SK-N-SH (cell line): ENCODE data around the gene ARID1A. TPM values are rescaled to one million over a fixed set of nuclear protein-coding genes. Genes with fewer than 3 reads are reported as not detected.

Experiments
- CTCF ChIA-PET: fragments of 300-600, 350-600 bp; formaldehyde crosslinking; extraction: SDS; loops from one replicate; lab custom pipeline; 2021; lab: Yijun Ruan, JAX
- POLR2A ChIA-PET: fragments of 350-600 bp; sonication (Branson Sonifier 250); formaldehyde crosslinking; extraction: SDS; loops from one replicate; lab custom pipeline; 2020; ENCODE audit warnings: antibody characterized with exemption, inconsistent platforms; lab: Yijun Ruan, JAX
- DNase-seq: peaks from one replicate; pipeline ENCODE4 v3.0.0; 2012
- H2AFZ ChIP-seq: fragments of 200-600 bp; sonication (generic); 2 replicates; pipeline ENCODE4 v1.8.1; 2016; ENCODE audit warnings: antibody characterized with exemption, mild to moderate bottlenecking, low read depth
- H3F3A ChIP-seq: fragments of 200-600 bp; sonication (generic); replicated peaks from 2 replicates; pipeline ENCODE3; 2016; ENCODE audit warnings: antibody characterized with exemption, mild to moderate bottlenecking; ENCODE audit not compliant: insufficient read depth
- H3K27ac ChIP-seq, 2 experiments: fragments of 200-500 bp in 1 of 2; fragments of 200-600 bp in 1 of 2; sonication (Bioruptor generic) in 1 of 2; sonication (generic), shearing (Covaris generic) in 1 of 2; 2 replicates each; pipeline versions ENCODE4 v1.5.1 to v1.6.1; 2014 to 2016; ENCODE audit warnings: low read depth in 2 of 2, inconsistent platforms in 1 of 2, low read length in 1 of 2, mild to moderate bottlenecking in 1 of 2, mixed read lengths in 1 of 2
- H3K27me3 ChIP-seq: fragments of 200-600 bp; sonication (generic), shearing (Covaris generic); 2 replicates; pipeline ENCODE4 v1.6.1; 2016; ENCODE audit warnings: mixed run types; ENCODE audit not compliant: insufficient read depth
- H3K36me3 ChIP-seq, 2 experiments: fragments of 200-500 bp in 1 of 2; fragments of 200-600 bp in 1 of 2; sonication (Bioruptor generic) in 1 of 2; sonication (generic) in 1 of 2; replicated peaks in 1 of 2; 2 replicates each; pipeline versions ENCODE3 to v1.5.1; 2014 to 2016; ENCODE audit warnings: low read length in 1 of 2, mild to moderate bottlenecking in 1 of 2; ENCODE audit not compliant: insufficient read depth in 2 of 2, control insufficient read depth in 1 of 2
- H3K4me1 ChIP-seq, 2 experiments: fragments of 200-500 bp in 1 of 2; fragments of 200-600 bp in 1 of 2; sonication (Bioruptor generic) in 1 of 2; sonication (generic), shearing (Covaris generic) in 1 of 2; 2 replicates each; pipeline versions ENCODE4 v1.5.1 to v1.6.1; 2014 to 2016; ENCODE audit warnings: low read depth in 1 of 2, low read length in 1 of 2, mixed run types in 1 of 2; ENCODE audit not compliant: insufficient read depth in 2 of 2, control insufficient read depth in 1 of 2
- H3K4me2 ChIP-seq: fragments of 200-600 bp; sonication (generic), shearing (Covaris generic); 2 replicates; pipeline ENCODE4 v1.6.1; 2017; ENCODE audit warnings: mixed run types
- H3K4me3 ChIP-seq, 2 experiments: fragments of 200-500 bp in 1 of 2; fragments of 200-600 bp in 1 of 2; sonication (Bioruptor generic) in 1 of 2; sonication (generic), shearing (Covaris generic) in 1 of 2; 2 replicates each; pipeline versions ENCODE4 v1.5.1 to v1.8.1; 2014 to 2016; ENCODE audit warnings: low read depth in 2 of 2, inconsistent platforms in 1 of 2, low read length in 1 of 2, mild to moderate bottlenecking in 1 of 2, mixed read lengths in 1 of 2, moderate library complexity in 1 of 2
- H3K79me2 ChIP-seq: fragments of 200-600 bp; sonication (generic); 2 replicates; pipeline ENCODE4 v1.8.1; 2017; ENCODE audit warnings: mild to moderate bottlenecking; ENCODE audit not compliant: insufficient read depth
- H3K9ac ChIP-seq: fragments of 200-600 bp; sonication (generic); 2 replicates; pipeline ENCODE4 v1.6.1; 2017; ENCODE audit warnings: mixed run types
- H3K9me2 ChIP-seq: fragments of 200-600 bp; sonication (generic); 2 replicates; pipeline ENCODE4 v1.6.1; 2017; ENCODE audit warnings: mixed run types
- H3K9me3 ChIP-seq: fragments of 200-600 bp; sonication (generic); 2 replicates; pipeline ENCODE4 v1.6.1; 2017; ENCODE audit warnings: mixed run types, mild to moderate bottlenecking, moderate library complexity
- H4K20me1 ChIP-seq: fragments of 200-600 bp; sonication (generic); 2 replicates; pipeline ENCODE4 v1.6.1; 2017; ENCODE audit warnings: mild to moderate bottlenecking, mixed run types; ENCODE audit not compliant: insufficient read depth
- EP300 ChIP-seq, 2 experiments: IDR thresholded peaks; 2 replicates each; pipeline versions ENCODE4 v1.4.0 to v1.6.1; 2012; ENCODE audit warnings: borderline replicate concordance in 1 of 2, low read depth in 1 of 2, low read length in 1 of 2
- FOSL2 ChIP-seq: IDR thresholded peaks from 2 replicates; pipeline ENCODE4 v1.4.0; 2012; ENCODE audit warnings: low read depth, mild to moderate bottlenecking, moderate library complexity, borderline replicate concordance
- FOXJ3 ChIP-seq: sonication (generic); formaldehyde crosslinking; IDR thresholded peaks from 2 replicates; pipeline ENCODE4 v1.5.1; 2020; ENCODE audit warnings: mild to moderate bottlenecking, missing genetic modification reagents
- JUND ChIP-seq: IDR thresholded peaks from 2 replicates; pipeline ENCODE4 v1.4.0; 2012
- MEF2A ChIP-seq: IDR thresholded peaks from 2 replicates; pipeline ENCODE4 v1.4.0; 2012; ENCODE audit warnings: low read depth, borderline replicate concordance
- NFIC ChIP-seq: IDR thresholded peaks from 2 replicates; pipeline ENCODE4 v1.4.0; 2012; ENCODE audit warnings: borderline replicate concordance
- PBX3 ChIP-seq: IDR thresholded peaks from 2 replicates; pipeline ENCODE4; 2012
- RCOR1 ChIP-seq: fragments of 150-350 bp; IDR thresholded peaks from 2 replicates; pipeline ENCODE4 v1.6.1; 2017; ENCODE audit warnings: antibody characterized with exemption, low read length
- SMC3 ChIP-seq: IDR thresholded peaks from 2 replicates; pipeline ENCODE4 v1.6.1; 2012; ENCODE audit warnings: low read depth, low read length, improper control_type of control experiment
- USF1 ChIP-seq: IDR thresholded peaks from 2 replicates; pipeline ENCODE4 v1.4.0; 2012; ENCODE audit warnings: low read depth, borderline replicate concordance
- YY1 ChIP-seq: IDR thresholded peaks from 2 replicates; pipeline ENCODE4 v1.4.0; 2012; ENCODE audit warnings: low read depth, mild to moderate bottlenecking
- WGBS: methylation state at CpG from one replicate; pipeline ENCODE4 v1.1.6; 2017; ENCODE audit warnings: low lambda C conversion rate; 5-methylcytosine and 5-hydroxymethylcytosine counted together
- polyA plus RNA-seq, 3 experiments: library from polyadenylated mRNA; depleted of rRNA; stranded (reverse); fragments of >200 nt; gene quantifications; 2 replicates each; pipeline ENCODE4 v1.2.3, GENCODE V29; 2012

ARID1A gene
- polyA plus RNA-seq, 1 of the 3 experiments (the other 2 are of a cell fraction), result 26.5 TPM

- Histone ChIP-seq H3K36me3 (peaks cover 45 to 58% of the 10 kb centered on the region in 2 experiments), H3K4me1 (peaks cover 21 to 26% of the 10 kb centered on the region in 2 experiments; a peak in 3 of 4 replicates), H3F3A (peaks cover 42% of the 10 kb centered on the region), H4K20me1 (peaks cover 16% of the 10 kb centered on the region)
- 40% methylated on average over 5 of the region's 5 CpGs for WGBS
- CTCF ChIA-PET, result interaction anchor here (1.2 to 2.1 kb wide), 4 partner anchors 9 to 143 kb away, joined by 3 to 7 read pairs (median 4); no protein-coding TSS in a partner anchor
- no peak for DNase-seq
- TF ChIP-seq EP300 (IDR thresholded peaks at IDR 0.05; ENCODE audit: borderline replicate concordance in 1 of 2, low read depth in 1 of 2, low read length in 1 of 2), result no peak
- TF ChIP-seq JUND, result peak; percentile 30; the same call in 1 of the 2 replicates
- peak; percentile 45; the same call in 1 of the 2 replicates for TF ChIP-seq NFIC
- 0 out of 2 replicates have a peak, but pooled peaks have one; percentile 42 for TF ChIP-seq PBX3
- TF ChIP-seq SMC3, result no peak
- peak; percentile 60; the same call in 1 of the 2 replicates for TF ChIP-seq FOSL2
- TF ChIP-seq, all 33 proteins: peak for 4
- peak overlapping the region; percentile 49; the same call in 1 of the 2 replicates for H3K9ac ChIP-seq
- peak overlapping the region; percentile 83 to 90; a peak in 3 of 4 replicates for H3K27ac ChIP-seq
- peak overlapping the region; percentile 58 for H3K4me2 ChIP-seq
- H3K4me3 ChIP-seq, result peak overlapping the region in 1 of 2 experiments; percentile 20; a peak in 1 of 4 replicates
- no peaks in the 10 kb centered on the region for H3K9me3 ChIP-seq
- peaks cover 90% of the 10 kb centered on the region for H3K79me2 ChIP-seq
- no peaks in the 10 kb centered on the region for H3K27me3 ChIP-seq
- H3K9me2 ChIP-seq, result no peaks in the 10 kb centered on the region
- POLR2A ChIA-PET, result no interaction called here
- H2AFZ ChIP-seq, result no peak overlapping the region
Observed at GRCh38 chr1:26745191-26745590, 49.4 kb downstream of the ARID1A start.

- no peaks in the 10 kb centered on the region for H3K9me2 ChIP-seq
- peaks cover 21 to 26% of the 10 kb centered on the region in 2 experiments; a peak in 3 of 4 replicates for H3K4me1 ChIP-seq
- no peak for DNase-seq
- no peaks in the 10 kb centered on the region for H3K9me3 ChIP-seq
- peaks cover 49 to 50% of the 10 kb centered on the region in 2 experiments for H3K36me3 ChIP-seq
- no peak overlapping the region for H3K9ac ChIP-seq
- peaks cover 33% of the 10 kb centered on the region for H3F3A ChIP-seq
- no peak overlapping the region for H3K27ac ChIP-seq
- H3K4me3 ChIP-seq, result no peak overlapping the region
- ChIA-PET CTCF (interaction anchor here (1.0 to 2.3 kb wide), 2 partner anchors 42 to 145 kb away, joined by 5 to 10 read pairs; no protein-coding TSS in a partner anchor), POLR2A (no interaction called here)
- no peak overlapping the region for H3K4me2 ChIP-seq
- 84% methylated on average over 5 of the region's 5 CpGs for WGBS
- H2AFZ ChIP-seq, result no peak overlapping the region
- TF ChIP-seq USF1, result no peak
- TF ChIP-seq RCOR1, result no peak
- TF ChIP-seq FOXJ3 (CRISPR knock-in tag), result no peak
- TF ChIP-seq MEF2A, result no peak
- no peak for TF ChIP-seq EP300 (IDR thresholded peaks at IDR 0.05; ENCODE audit: borderline replicate concordance in 1 of 2, low read depth in 1 of 2, low read length in 1 of 2)
- no peak for TF ChIP-seq NFIC
- no peak for TF ChIP-seq YY1
- no peak for TF ChIP-seq JUND
- peaks cover 90% of the 10 kb centered on the region for H3K79me2 ChIP-seq
- H3K27me3 ChIP-seq, result no peaks in the 10 kb centered on the region
- peaks cover 31% of the 10 kb centered on the region for H4K20me1 ChIP-seq
Observed at GRCh38 chr1:26747048-26747447, 51.2 kb downstream of the ARID1A start.
